GF-D8 (cell line): ENCODE data around the gene PRKAR1A.
"Not testable (repeated sequence)": the region's sequence is repeated elsewhere in the genome, so short reads cannot be mapped to it uniquely, and the experiment has no call there.

ENCODE experiments used
- DNase-seq: peaks from one replicate; lab custom pipeline; 2025; lab: John Stamatoyannopoulos, UW

The PRKAR1A gene

GRCh38 chr17:68511671-68512246 lies 471 bp upstream of the PRKAR1A start:
- DNase-seq = peak; percentile 45

- DNase-seq = no peak
These were observed 787 bp downstream of the PRKAR1A start for GRCh38 chr17:68512960-68513474.

GRCh38 chr17:68513932-68514331 lies 1.7 kb downstream of the PRKAR1A start:
- DNase-seq = no peak

- no peak for DNase-seq
These were observed 2.8 kb downstream of the PRKAR1A start for GRCh38 chr17:68514831-68515635.

GRCh38 chr17:68516732-68517131 lies 4.5 kb downstream of the PRKAR1A start:
- DNase-seq = no peak

GRCh38 chr17:68517605-68518004 lies 5.4 kb downstream of the PRKAR1A start:
- DNase-seq = not testable (repeated sequence)

- DNase-seq = no peak
These were observed 6.0 kb downstream of the PRKAR1A start for GRCh38 chr17:68518063-68518815.

GRCh38 chr17:68519051-68519450 lies 6.8 kb downstream of the PRKAR1A start:
- not testable (repeated sequence) for DNase-seq

GRCh38 chr17:68519911-68520310 lies 7.7 kb downstream of the PRKAR1A start:
- DNase-seq = no peak

- no peak for DNase-seq
These were observed 10.0 kb downstream of the PRKAR1A start for GRCh38 chr17:68522266-68522665.

GRCh38 chr17:68526548-68526947 lies 14.3 kb downstream of the PRKAR1A start:
- DNase-seq = no peak

- no peak for DNase-seq
These were observed 15.1 kb downstream of the PRKAR1A start for GRCh38 chr17:68527314-68527713.

- no peak for DNase-seq
These were observed 19.0 kb downstream of the PRKAR1A start for GRCh38 chr17:68531252-68531651.

- no peak for DNase-seq
These were observed 20.6 kb downstream of the PRKAR1A start for GRCh38 chr17:68532826-68533225.

- no peak for DNase-seq
These were observed 21.9 kb downstream of the PRKAR1A start for GRCh38 chr17:68533887-68534694.

- no peak for DNase-seq
These were observed 22.5 kb downstream of the PRKAR1A start for GRCh38 chr17:68534695-68535088.

- DNase-seq = no peak
These were observed 23.7 kb downstream of the PRKAR1A start for GRCh38 chr17:68535922-68536321.

GRCh38 chr17:68539548-68540467 lies 27.6 kb downstream of the PRKAR1A start:
- DNase-seq = no peak

- no peak for DNase-seq
These were observed 28.8 kb downstream of the PRKAR1A start for GRCh38 chr17:68540981-68541380.

GRCh38 chr17:68541816-68542215 lies 29.6 kb downstream of the PRKAR1A start:
- DNase-seq = no peak
